ENCODE data around the gene HPSE2. TPM values are rescaled to one million over a fixed set of nuclear protein-coding genes. Genes with fewer than 3 reads are reported as not detected.
A peak's percentile ranks its signal among the peaks of the same experiment; 100 is the strongest.

HPSE2 gene
- total RNA-seq, 1 experiment from 2014 or later, result 0.20 TPM

- Histone ChIP-seq H3K4me2 (ENCODE audit: insufficient read depth, insufficient read length, low read length) (peak overlapping the region; percentile 49), H3K56ac (ENCODE audit: insufficient read length, low read depth, low read length) (no peak overlapping the region), H3K23me2 (ENCODE audit: insufficient read length, low read depth, low read length, poor library complexity, severe bottlenecking) (peaks cover 7% of the 10 kb centered on the region), H4K5ac (ENCODE audit: insufficient read length, low read depth, low read length) (no peak overlapping the region), H3K27me3 (ENCODE audit: insufficient read depth, low read length) (no peaks in the 10 kb centered on the region), H3K18ac (ENCODE audit: insufficient read length, low read depth, low read length) (peak overlapping the region; percentile 49), H3K23ac (ENCODE audit: insufficient read length, low read depth, low read length) (no peak overlapping the region), H4K20me1 (ENCODE audit: control insufficient read depth, insufficient read depth, insufficient read length) (no peaks in the 10 kb centered on the region), H3K9ac (ENCODE audit: extremely low read depth, insufficient read length, low read length) (no peak overlapping the region), H3K27ac (ENCODE audit: insufficient read length, low read depth, low read length) (no peak overlapping the region), H2BK15ac (ENCODE audit: low read depth, low read length) (no peak overlapping the region), H3K79me2 (ENCODE audit: insufficient read depth, low read length) (no peaks in the 10 kb centered on the region), H3K79me1 (ENCODE audit: insufficient read depth, low read depth, low read length, poor library complexity, severe bottlenecking) (no peaks in the 10 kb centered on the region), H2BK20ac (ENCODE audit: low read depth, low read length, poor library complexity, severe bottlenecking) (no peak overlapping the region), H4K8ac (replicated peaks; ENCODE audit: insufficient read length, low read depth, low read length) (no peak overlapping the region), H2AK5ac (ENCODE audit: insufficient read length, low read length) (no peak overlapping the region), H3T11ph (ENCODE audit: low read length) (no peak overlapping the region), H2BK120ac (ENCODE audit: low read depth, low read length, poor library complexity, severe bottlenecking) (no peak overlapping the region), H2BK12ac (ENCODE audit: insufficient read length, low read depth, low read length) (no peak overlapping the region), H3K9me3 (ENCODE audit: control insufficient read depth, low read depth, low read length) (no peaks in the 10 kb centered on the region), H3K4me1 (ENCODE audit: insufficient read depth, low read length) (peaks cover 6% of the 10 kb centered on the region; the same call in 1 of the 2 replicates), H2BK5ac (ENCODE audit: insufficient read length, low read length) (no peak overlapping the region), H2AFZ (ENCODE audit: low read length) (no peak overlapping the region), H4K91ac (ENCODE audit: insufficient read length, low read depth, low read length) (no peak overlapping the region), H3K14ac (ENCODE audit: insufficient read depth, low read length) (0 out of 2 replicates have a peak overlapping the region, but pooled peaks have one; percentile 11), H3K4ac (ENCODE audit: low read depth, low read length) (no peak overlapping the region)
- no peak overlapping the region for H3K4me3 Mint-ChIP-seq
- no peaks in the 10 kb centered on the region; the same call in 1 of the 2 replicates for H3K27me3 Mint-ChIP-seq (ENCODE audit: low read depth)
- no CpG with 5 or more reads among the region's 8 CpGs for WGBS (ENCODE audit: extremely low coverage, insufficient read length, low lambda C conversion rate)
- no peaks in the 10 kb centered on the region for H3K9me3 Mint-ChIP-seq
- TF ChIP-seq CTCF (conservative IDR thresholded peaks at IDR 0.05), result no peak
- H3K36me3 Mint-ChIP-seq (ENCODE audit: insufficient read depth in 1 of 3, low read depth in 3 of 3), result peaks cover 0 to 8% (median 4%) of the 10 kb centered on the region in 3 experiments; a peak in 3 of 7 replicates
- DNase-seq, result no peak
- H3K27ac Mint-ChIP-seq, result no peak overlapping the region
- H3K4me1 Mint-ChIP-seq, result peaks cover 15% of the 10 kb centered on the region in 2 experiments
Observed at GRCh38 chr10:98415731-98416119, 819.9 kb downstream of the HPSE2 start.
